AG09309 (cell line): ENCODE measurements around the gene PAX5.

Experiments used
- DNase-seq: peaks from one replicate; pipeline ENCODE4 v3.0.0-alpha.2; 2010; ENCODE audit warnings: low read depth
- H3K4me3 ChIP-seq: 2 replicates; pipeline ENCODE4 v1.5.1; 2011; ENCODE audit warnings: mild to moderate bottlenecking, low read depth, low read length, moderate library complexity; ENCODE audit not compliant: control insufficient read depth
- CTCF ChIP-seq: IDR thresholded peaks from 2 replicates; pipeline ENCODE4 v1.5.1; 2011; ENCODE audit warnings: mild to moderate bottlenecking, low read depth, low read length, inconsistent platforms; ENCODE audit not compliant: insufficient read depth, control insufficient read depth; ENCODE audit errors: missing control alignments

Gene PAX5

GRCh38 chr9:36900136-36900855, 133.8 kb downstream of the PAX5 start:
- no peak for DNase-seq
- no peak for TF ChIP-seq CTCF
- no peak overlapping the region for H3K4me3 ChIP-seq

GRCh38 chr9:36899406-36899805, 134.7 kb downstream of the PAX5 start:
- H3K4me3 ChIP-seq = no peak overlapping the region
- DNase-seq = no peak
- TF ChIP-seq CTCF = no peak

GRCh38 chr9:36898431-36899020, 135.5 kb downstream of the PAX5 start:
- no peak for DNase-seq
- TF ChIP-seq CTCF = no peak
- no peak overlapping the region for H3K4me3 ChIP-seq

GRCh38 chr9:36897478-36897877, 136.6 kb downstream of the PAX5 start:
- no peak for TF ChIP-seq CTCF
- no peak overlapping the region for H3K4me3 ChIP-seq
- no peak for DNase-seq

GRCh38 chr9:36897019-36897418, 137.0 kb downstream of the PAX5 start:
- no peak overlapping the region for H3K4me3 ChIP-seq
- DNase-seq = no peak
- no peak for TF ChIP-seq CTCF

- H3K4me3 ChIP-seq = no peak overlapping the region
- no peak for TF ChIP-seq CTCF
- DNase-seq = no peak
Measured at GRCh38 chr9:36896296-36896695, 137.8 kb downstream of the PAX5 start.
